Measurements from ENCODE around the gene JARID2.
"Not testable (repeated sequence)": the region's sequence is repeated elsewhere in the genome, so short reads cannot be mapped to it uniquely, and the experiment has no call there.

JARID2 gene

DNA sequence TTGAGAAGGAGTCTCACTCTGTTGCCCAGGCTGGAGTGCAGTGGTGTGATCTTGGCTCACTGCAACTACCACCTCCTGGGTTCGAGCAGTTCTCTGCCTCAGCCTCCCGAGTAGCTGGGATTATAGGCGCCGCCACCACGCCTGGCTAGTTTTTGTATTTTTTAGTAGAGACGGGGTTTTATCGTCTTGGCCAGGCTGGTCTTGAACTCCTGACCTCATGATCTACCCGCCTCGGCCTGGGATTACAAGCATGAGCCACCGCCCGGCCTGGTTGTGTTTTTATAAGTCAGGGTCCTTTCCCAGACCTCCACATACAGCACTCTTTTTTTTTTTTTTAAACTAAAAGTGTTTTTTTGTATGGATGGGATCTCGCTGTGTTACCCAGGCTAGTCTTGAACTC lies 51.3 kb downstream of the JARID2 start:
- H3K9me3 ChIP-seq (ENCODE audit: control insufficient read depth, low read length); H3K36me3 ChIP-seq (ENCODE audit: control insufficient read depth, insufficient read depth, low read length); H3K4me3 ChIP-seq (ENCODE audit: insufficient read depth, low read depth, low read length, poor library complexity, severe bottlenecking); H3K27me3 ChIP-seq (replicated peaks; ENCODE audit: control insufficient read depth, insufficient read depth, low read length, poor library complexity, severe bottlenecking); DNase-seq; H3K27ac ChIP-seq (ENCODE audit: insufficient read depth, low read length, poor library complexity, severe bottlenecking): not testable (repeated sequence)
- H3K4me1 ChIP-seq (ENCODE audit: control insufficient read depth, insufficient read depth, low read length, poor library complexity, severe bottlenecking): peaks cover 29% of the 10 kb centered on the region

DNA sequence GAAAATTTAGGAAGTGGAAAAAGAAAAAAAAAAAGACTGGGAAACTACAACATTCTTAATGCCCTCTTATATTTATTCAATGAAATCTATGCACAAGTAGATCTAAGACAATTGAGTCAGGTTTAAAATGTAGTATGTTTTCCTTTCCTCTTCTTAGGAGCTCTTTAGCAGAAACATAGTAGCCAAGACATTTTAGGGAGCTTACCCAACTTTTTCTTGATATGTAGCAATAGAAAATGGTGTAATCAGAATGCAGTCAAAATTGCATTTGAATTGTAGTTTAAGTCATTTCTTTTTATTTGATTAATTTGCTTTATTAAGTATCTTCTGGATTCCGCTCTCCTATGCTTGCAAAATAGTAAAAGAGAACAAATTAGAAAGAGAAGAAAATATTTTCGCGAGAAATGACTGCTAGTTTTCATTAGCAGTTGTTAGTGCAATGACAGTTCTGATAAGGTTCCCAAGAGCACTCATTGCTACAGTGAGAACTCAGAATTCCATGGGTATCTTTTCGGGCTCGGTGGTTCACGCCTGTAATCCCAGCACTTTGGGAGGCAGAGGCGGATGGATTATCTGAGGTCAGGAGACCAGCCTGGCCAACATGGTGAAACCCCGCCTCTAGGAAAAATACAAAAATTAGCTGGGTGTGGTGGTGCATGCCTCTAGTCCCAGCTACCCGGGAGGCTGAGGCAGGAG lies 52.2 kb downstream of the JARID2 start:
- Histone ChIP-seq H3K36me3 (ENCODE audit: control insufficient read depth, insufficient read depth, low read length) (no peaks in the 10 kb centered on the region), H3K4me1 (ENCODE audit: control insufficient read depth, insufficient read depth, low read length, poor library complexity, severe bottlenecking) (peaks cover 29% of the 10 kb centered on the region), H3K9me3 (ENCODE audit: control insufficient read depth, low read length) (no peaks in the 10 kb centered on the region), H3K27me3 (replicated peaks; ENCODE audit: control insufficient read depth, insufficient read depth, low read length, poor library complexity, severe bottlenecking) (no peaks in the 10 kb centered on the region), H3K4me3 (ENCODE audit: insufficient read depth, low read depth, low read length, poor library complexity, severe bottlenecking) (no peak overlapping the region), H3K27ac (ENCODE audit: insufficient read depth, low read length, poor library complexity, severe bottlenecking) (no peak overlapping the region)
- no peak for DNase-seq

DNA sequence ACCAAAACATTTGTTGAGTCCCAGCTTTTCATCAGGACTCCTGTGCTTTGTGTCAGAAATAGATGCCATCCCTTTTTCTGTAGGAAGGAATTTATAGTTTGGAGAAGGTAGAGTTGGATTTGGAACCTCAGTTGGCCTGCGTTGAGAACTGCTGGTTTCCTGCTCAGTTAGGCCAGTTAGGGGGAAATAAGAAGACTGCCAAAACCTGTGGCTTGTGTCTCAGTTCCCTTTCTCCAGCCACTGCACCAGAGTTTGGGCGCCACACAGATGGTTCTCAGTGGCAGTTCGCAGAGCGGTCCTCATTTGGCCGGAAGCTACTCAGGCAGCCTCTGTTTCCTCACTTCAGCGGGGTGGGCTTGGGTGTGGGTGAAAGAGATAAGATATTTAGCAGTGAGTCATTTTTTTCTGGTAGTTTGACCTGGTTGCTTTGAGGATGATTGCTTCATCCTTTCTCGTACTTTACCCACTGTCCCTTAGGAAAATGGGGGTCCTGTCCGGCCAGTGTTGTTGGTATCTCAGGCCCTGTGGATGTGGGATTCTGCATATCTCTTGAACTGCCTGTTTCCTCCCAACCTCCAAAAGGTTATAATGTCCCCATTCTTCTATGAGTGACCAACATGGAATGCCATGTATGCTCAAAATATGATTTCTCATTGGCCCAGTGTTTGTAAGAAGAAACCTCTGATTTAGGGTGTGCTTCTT lies 53.7 kb downstream of the JARID2 start:
- Histone ChIP-seq H3K4me1 (ENCODE audit: control insufficient read depth, insufficient read depth, low read length, poor library complexity, severe bottlenecking) (peaks cover 29% of the 10 kb centered on the region), H3K27ac (ENCODE audit: insufficient read depth, low read length, poor library complexity, severe bottlenecking) (no peak overlapping the region)
- DNase-seq: no peak

DNA sequence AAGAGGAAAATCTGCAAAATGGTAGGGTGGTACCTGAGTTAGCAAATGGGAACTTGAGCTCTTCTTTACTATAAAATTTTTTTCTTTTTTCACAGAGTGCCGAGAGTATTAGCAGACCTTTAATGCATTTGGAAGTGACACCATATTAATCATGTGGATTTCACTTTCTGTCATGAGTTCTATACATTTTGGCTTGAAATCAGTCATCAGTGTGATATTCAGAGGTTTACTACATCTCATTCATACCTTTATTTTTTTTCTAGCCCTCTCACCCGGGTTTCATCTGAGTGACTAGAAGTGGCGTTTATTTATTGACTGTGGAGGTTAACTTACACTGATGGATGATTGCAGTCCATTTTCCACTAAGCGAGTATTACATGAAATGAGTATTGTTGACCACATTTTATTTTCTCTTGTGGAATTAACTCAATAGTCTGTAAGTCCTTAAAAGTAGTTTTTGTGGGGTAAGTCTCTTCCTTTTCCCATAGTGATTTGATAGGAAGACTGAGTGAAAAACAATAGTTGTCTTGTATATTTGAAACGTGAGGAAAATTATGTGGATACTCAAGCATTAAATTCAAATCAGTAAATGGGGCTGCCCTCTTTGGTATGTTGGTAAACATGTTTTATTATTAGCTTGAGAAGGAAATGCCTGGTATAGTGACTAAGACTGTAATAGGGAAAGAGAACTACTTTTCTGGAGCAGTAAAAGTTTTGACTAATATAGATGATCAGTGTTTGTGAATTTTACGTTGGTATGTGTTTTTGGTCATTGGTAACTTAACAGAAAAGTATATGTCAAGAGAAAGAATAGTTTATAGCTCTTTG lies 55.5 kb downstream of the JARID2 start:
- Histone ChIP-seq H3K36me3 (ENCODE audit: control insufficient read depth, insufficient read depth, low read length) (no peaks in the 10 kb centered on the region), H3K27me3 (replicated peaks; ENCODE audit: control insufficient read depth, insufficient read depth, low read length, poor library complexity, severe bottlenecking) (no peaks in the 10 kb centered on the region), H3K4me1 (ENCODE audit: control insufficient read depth, insufficient read depth, low read length, poor library complexity, severe bottlenecking) (peaks cover 21% of the 10 kb centered on the region), H3K4me3 (ENCODE audit: insufficient read depth, low read depth, low read length, poor library complexity, severe bottlenecking) (no peak overlapping the region), H3K27ac (ENCODE audit: insufficient read depth, low read length, poor library complexity, severe bottlenecking) (no peak overlapping the region), H3K9me3 (ENCODE audit: control insufficient read depth, low read length) (no peaks in the 10 kb centered on the region)
- no peak for DNase-seq

More for the DNA sequence above, 53.7 kb downstream of the JARID2 start:
- H3K4me3 ChIP-seq (ENCODE audit: insufficient read depth, low read depth, low read length, poor library complexity, severe bottlenecking): no peak overlapping the region
- no peaks in the 10 kb centered on the region for H3K36me3 ChIP-seq (ENCODE audit: control insufficient read depth, insufficient read depth, low read length)
- H3K9me3 ChIP-seq (ENCODE audit: control insufficient read depth, low read length): no peaks in the 10 kb centered on the region
- H3K27me3 ChIP-seq (replicated peaks; ENCODE audit: control insufficient read depth, insufficient read depth, low read length, poor library complexity, severe bottlenecking): no peaks in the 10 kb centered on the region

DNA sequence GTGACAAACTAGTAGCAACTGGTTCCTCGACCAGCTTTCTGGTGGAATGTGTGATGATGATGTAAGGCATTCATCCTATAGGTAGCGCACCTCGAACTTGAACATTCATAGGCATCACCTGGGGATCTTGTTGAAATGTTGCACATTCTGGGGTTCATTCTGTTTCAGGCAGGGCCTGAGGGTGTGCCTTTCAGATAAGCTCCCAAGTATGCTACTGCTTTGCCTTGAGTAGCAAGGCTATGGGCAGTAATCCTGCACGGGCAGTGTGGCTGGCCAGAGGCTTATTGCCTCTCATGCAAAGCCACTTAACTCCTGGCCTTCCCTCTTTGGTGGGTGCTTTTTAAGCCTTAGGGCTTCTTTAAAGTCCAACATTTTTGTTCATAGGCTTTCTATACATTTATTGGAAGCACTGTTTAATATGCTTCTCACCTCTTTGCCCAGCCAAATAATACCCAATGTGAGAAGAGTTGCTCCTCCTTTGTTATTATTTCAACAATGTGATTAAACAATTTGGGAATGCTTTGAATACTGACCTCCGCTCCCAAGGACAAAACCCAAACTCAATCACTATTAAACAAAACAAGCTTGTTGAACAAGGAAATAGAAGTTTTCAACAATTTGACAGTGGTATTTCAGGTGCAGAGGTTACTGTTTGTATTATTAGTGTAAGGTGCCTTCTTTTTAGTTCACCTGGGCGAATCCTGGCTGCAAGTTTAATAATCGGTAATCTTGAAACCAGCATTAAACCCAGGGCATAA lies 57.5 kb downstream of the JARID2 start:
- Histone ChIP-seq H3K4me3 (ENCODE audit: insufficient read depth, low read depth, low read length, poor library complexity, severe bottlenecking) (no peak overlapping the region), H3K36me3 (ENCODE audit: control insufficient read depth, insufficient read depth, low read length) (no peaks in the 10 kb centered on the region), H3K4me1 (ENCODE audit: control insufficient read depth, insufficient read depth, low read length, poor library complexity, severe bottlenecking) (peaks cover 19% of the 10 kb centered on the region), H3K9me3 (ENCODE audit: control insufficient read depth, low read length) (no peaks in the 10 kb centered on the region), H3K27ac (ENCODE audit: insufficient read depth, low read length, poor library complexity, severe bottlenecking) (no peak overlapping the region), H3K27me3 (replicated peaks; ENCODE audit: control insufficient read depth, insufficient read depth, low read length, poor library complexity, severe bottlenecking) (no peaks in the 10 kb centered on the region)
- no peak for DNase-seq

DNA sequence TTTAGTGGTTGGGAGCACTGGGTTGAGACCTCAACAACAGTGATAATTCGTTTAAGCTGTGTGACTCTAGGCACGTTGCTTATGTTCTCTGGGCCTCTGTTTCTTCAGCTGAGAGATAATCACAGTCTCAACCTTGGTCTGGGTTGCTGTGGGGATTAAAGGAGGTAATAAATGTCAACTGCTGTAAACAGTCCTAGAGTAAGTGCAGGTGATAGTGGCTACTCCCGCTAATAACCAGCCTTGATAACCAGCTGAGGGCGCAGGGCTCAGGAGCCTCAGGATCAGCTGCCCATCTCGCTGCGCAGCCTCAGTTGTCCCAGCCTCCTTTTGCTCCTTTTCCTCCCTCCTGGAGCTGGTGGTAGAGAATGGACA lies 58.0 kb downstream of the JARID2 start:
- no peaks in the 10 kb centered on the region for H3K9me3 ChIP-seq (ENCODE audit: control insufficient read depth, low read length)

DNA sequence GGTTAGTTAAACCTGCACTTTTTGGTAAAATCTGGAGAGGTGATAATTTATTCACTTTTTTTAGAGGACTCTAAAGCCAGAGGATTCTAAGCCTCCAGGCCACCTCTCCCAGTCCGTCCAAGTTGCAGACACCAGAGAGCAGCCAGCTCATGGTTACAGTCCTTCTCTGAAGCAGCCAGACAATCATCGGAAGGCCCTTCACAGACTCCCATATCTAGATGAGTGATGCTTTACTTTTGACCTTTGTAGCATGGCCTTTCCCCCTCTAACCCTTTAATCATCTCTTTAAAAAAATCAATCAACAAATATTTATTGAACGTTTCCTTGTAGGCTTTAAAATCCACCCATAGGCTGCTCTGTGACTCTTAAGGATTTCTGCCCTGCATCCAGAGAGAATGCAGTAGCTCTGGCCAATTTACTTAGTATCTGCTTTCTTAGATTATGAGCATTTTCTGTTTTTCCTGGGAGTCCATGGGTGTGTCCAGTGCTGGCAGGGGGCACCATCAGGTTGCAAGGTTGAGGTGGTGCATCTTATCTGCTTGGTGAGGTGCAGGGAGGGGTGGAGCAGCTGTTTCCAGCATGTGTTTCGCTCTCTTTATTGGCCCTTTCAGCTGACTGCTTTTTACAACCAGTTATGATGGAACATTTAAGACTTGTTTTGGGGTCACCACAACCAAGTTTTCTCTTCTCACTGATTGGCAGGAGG lies 58.6 kb downstream of the JARID2 start:
- DNase-seq: no peak
- Histone ChIP-seq H3K36me3 (ENCODE audit: control insufficient read depth, insufficient read depth, low read length) (no peaks in the 10 kb centered on the region), H3K4me3 (ENCODE audit: insufficient read depth, low read depth, low read length, poor library complexity, severe bottlenecking) (no peak overlapping the region), H3K27me3 (replicated peaks; ENCODE audit: control insufficient read depth, insufficient read depth, low read length, poor library complexity, severe bottlenecking) (no peaks in the 10 kb centered on the region), H3K9me3 (ENCODE audit: control insufficient read depth, low read length) (no peaks in the 10 kb centered on the region), H3K4me1 (ENCODE audit: control insufficient read depth, insufficient read depth, low read length, poor library complexity, severe bottlenecking) (peaks cover 16% of the 10 kb centered on the region), H3K27ac (ENCODE audit: insufficient read depth, low read length, poor library complexity, severe bottlenecking) (no peak overlapping the region)

More for the DNA sequence above, 58.0 kb downstream of the JARID2 start:
- Histone ChIP-seq H3K4me1 (ENCODE audit: control insufficient read depth, insufficient read depth, low read length, poor library complexity, severe bottlenecking) (peaks cover 16% of the 10 kb centered on the region), H3K36me3 (ENCODE audit: control insufficient read depth, insufficient read depth, low read length) (no peaks in the 10 kb centered on the region), H3K27ac (ENCODE audit: insufficient read depth, low read length, poor library complexity, severe bottlenecking) (no peak overlapping the region), H3K27me3 (replicated peaks; ENCODE audit: control insufficient read depth, insufficient read depth, low read length, poor library complexity, severe bottlenecking) (no peaks in the 10 kb centered on the region), H3K4me3 (ENCODE audit: insufficient read depth, low read depth, low read length, poor library complexity, severe bottlenecking) (no peak overlapping the region)
- DNase-seq: no peak

DNA sequence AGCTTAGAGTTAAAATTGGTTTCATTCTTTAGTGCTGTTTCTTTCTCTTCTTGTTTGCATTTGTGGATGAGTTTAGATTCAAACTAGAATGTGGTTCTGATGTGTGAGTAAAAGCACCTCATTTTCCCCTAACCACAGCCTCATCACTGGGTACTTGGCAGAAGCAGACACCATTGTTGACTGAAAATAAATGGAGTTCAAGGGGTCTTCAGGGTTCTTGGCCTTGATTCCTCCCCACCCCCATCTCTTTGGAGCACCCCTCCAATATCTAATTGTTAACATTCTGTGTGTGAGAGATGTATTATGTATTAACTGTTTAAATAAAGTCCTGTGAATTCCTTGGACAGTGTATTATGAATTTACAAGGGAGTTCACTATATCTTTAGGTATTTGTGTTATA lies 59.6 kb downstream of the JARID2 start:
- Histone ChIP-seq H3K27ac (ENCODE audit: insufficient read depth, low read length, poor library complexity, severe bottlenecking) (no peak overlapping the region), H3K4me1 (ENCODE audit: control insufficient read depth, insufficient read depth, low read length, poor library complexity, severe bottlenecking) (peaks cover 7% of the 10 kb centered on the region), H3K4me3 (ENCODE audit: insufficient read depth, low read depth, low read length, poor library complexity, severe bottlenecking) (no peak overlapping the region), H3K36me3 (ENCODE audit: control insufficient read depth, insufficient read depth, low read length) (no peaks in the 10 kb centered on the region), H3K9me3 (ENCODE audit: control insufficient read depth, low read length) (no peaks in the 10 kb centered on the region), H3K27me3 (replicated peaks; ENCODE audit: control insufficient read depth, insufficient read depth, low read length, poor library complexity, severe bottlenecking) (no peaks in the 10 kb centered on the region)
- no peak for DNase-seq

DNA sequence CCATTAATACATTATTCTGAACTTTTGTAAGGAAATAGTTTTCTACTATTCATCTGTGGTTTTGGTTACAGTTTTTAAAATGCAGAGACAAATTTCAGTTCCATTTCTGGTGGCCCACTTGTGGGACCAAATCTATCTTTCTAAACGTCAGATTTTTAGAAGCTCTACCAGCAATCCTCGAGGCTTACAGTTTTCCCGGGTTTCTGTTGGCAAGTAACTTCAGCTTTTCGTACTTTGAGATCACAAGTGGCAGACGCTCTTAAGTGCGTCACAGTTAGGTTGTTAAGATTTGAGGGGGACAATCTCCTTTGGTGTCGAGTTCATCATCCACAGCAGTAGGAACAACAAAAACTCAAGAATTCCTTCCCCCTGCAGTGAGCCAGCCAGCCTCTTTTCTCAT lies 60.0 kb downstream of the JARID2 start:
- Histone ChIP-seq H3K27ac (ENCODE audit: insufficient read depth, low read length, poor library complexity, severe bottlenecking) (no peak overlapping the region), H3K9me3 (ENCODE audit: control insufficient read depth, low read length) (no peaks in the 10 kb centered on the region), H3K36me3 (ENCODE audit: control insufficient read depth, insufficient read depth, low read length) (no peaks in the 10 kb centered on the region), H3K4me3 (ENCODE audit: insufficient read depth, low read depth, low read length, poor library complexity, severe bottlenecking) (no peak overlapping the region), H3K27me3 (replicated peaks; ENCODE audit: control insufficient read depth, insufficient read depth, low read length, poor library complexity, severe bottlenecking) (no peaks in the 10 kb centered on the region), H3K4me1 (ENCODE audit: control insufficient read depth, insufficient read depth, low read length, poor library complexity, severe bottlenecking) (peaks cover 3% of the 10 kb centered on the region)
- DNase-seq: no peak

Data from effector memory CD4-positive, alpha-beta T cell (primary cell).